Vagina (tissue), 2 donors: ENCODE measurements around the gene FOXS1. TPM values are rescaled to one million over a fixed set of nuclear protein-coding genes. Genes with fewer than 3 reads are reported as not detected.

Experiments used
- DNase-seq, 2 donors: peaks; one replicate each; pipeline ENCODE4 v3.0.0-alpha.2; 2017; ENCODE audit errors: extremely low spot score in 2 of 2
- H3K27ac ChIP-seq: fragments of 200-600 bp; sonication (generic); one replicate; pipeline ENCODE4 v1.5.1; 2019
- H3K27me3 ChIP-seq: fragments of 200-600 bp; sonication (generic); one replicate; pipeline ENCODE4 v1.5.1; 2019
- H3K36me3 ChIP-seq, 2 donors: fragments of 200-600 bp; sonication (generic); one replicate each; pipeline ENCODE4 v1.5.1; 2017 to 2019
- H3K4me1 ChIP-seq: fragments of 200-600 bp; sonication (generic); one replicate; pipeline ENCODE4 v1.5.1; 2019
- H3K4me3 ChIP-seq, 2 donors: fragments of 200-600 bp; sonication (generic); 1 replicate in 1 of 2; 2 replicates in 1 of 2; pipeline ENCODE4 v1.5.1; 2016 to 2019
- H3K9me3 ChIP-seq: fragments of 200-600 bp; sonication (generic); one replicate; pipeline ENCODE4 v1.5.1; 2019
- CTCF ChIP-seq, 3 experiments: fragments of 450-650 bp in 2 of 3; fragments of 200-600 bp in 1 of 3; sonication (generic) in 1 of 3; IDR thresholded peaks; one replicate each; pipeline ENCODE4 v1.5.1; 2017 to 2019; ENCODE audit warnings: antibody characterized with exemption in 3 of 3, mild to moderate bottlenecking in 2 of 3, moderate library complexity in 2 of 3
- POLR2A ChIP-seq, 2 donors: fragments of 450-650 bp; IDR thresholded peaks; one replicate each; pipeline ENCODE4 v1.6.1; 2017; ENCODE audit warnings: antibody characterized with exemption in 2 of 2, mild to moderate bottlenecking in 2 of 2, moderate library complexity in 2 of 2
- POLR2AphosphoS5 ChIP-seq, 2 donors: sonication (generic); formaldehyde crosslinking; IDR thresholded peaks; one replicate each; pipeline ENCODE4 v1.9.0; 2017; ENCODE audit warnings: antibody characterized with exemption in 2 of 2, mild to moderate bottlenecking in 2 of 2, low read depth in 1 of 2; ENCODE audit not compliant: insufficient read depth in 1 of 2
- intact Hi-C: fragments of 100-400 bp; cut with DNase I; formaldehyde crosslinking; loops from one replicate; pipeline ENCODE4 v1.15.1; 2023
- total RNA-seq: library from RNA; depleted of rRNA; stranded (reverse); fragments of >200 nt; gene quantifications from one replicate; pipeline ENCODE4 v1.2.3, GENCODE V29; 2016

Gene FOXS1
- not detected for total RNA-seq

- TF ChIP-seq POLR2A (IDR thresholded peaks at IDR 0.05), result no peak
- peak in 1 of 2 donors; percentile 56 for TF ChIP-seq POLR2AphosphoS5 (IDR thresholded peaks at IDR 0.05; ENCODE audit: insufficient read depth in 1 of 2, low read depth in 1 of 2)
- TF ChIP-seq CTCF (IDR thresholded peaks at IDR 0.05), result no peak
- Histone ChIP-seq H3K36me3 (no peaks in the 10 kb centered on the region), H3K27ac (peak within 1 kb of the TSS; percentile 66), H3K27me3 (no peaks in the 10 kb centered on the region), H3K4me1 (peaks cover 35% of the 10 kb centered on the region), H3K4me3 (peak within 1 kb of the TSS; percentile 5 to 31), H3K9me3 (no peaks in the 10 kb centered on the region)
- intact Hi-C loops, result no loop called here
- no peak for DNase-seq
Measured at GRCh38 chr20:31845300-31845863, at the start of gene FOXS1. TSS of gene FOXS1 (minus strand) at chr20:31845604. CDS start at chr20:31845542, 62 bp downstream.

GRCh38 chr20:31890646-31891045 is 45.2 kb upstream of the FOXS1 start:
- TF ChIP-seq POLR2A (IDR thresholded peaks at IDR 0.05) (no peak), POLR2AphosphoS5 (IDR thresholded peaks at IDR 0.05; ENCODE audit: insufficient read depth in 1 of 2, low read depth in 1 of 2) (no peak), CTCF (IDR thresholded peaks at IDR 0.05) (no peak)
- H3K27me3 ChIP-seq, result no peaks in the 10 kb centered on the region
- DNase-seq, result no peak

GRCh38 chr20:31883829-31884228 is 38.4 kb upstream of the FOXS1 start:
- H3K36me3 ChIP-seq, result no peaks in the 10 kb centered on the region
- intact Hi-C loops, result no loop called here
- TF ChIP-seq CTCF (IDR thresholded peaks at IDR 0.05) (no peak), POLR2AphosphoS5 (IDR thresholded peaks at IDR 0.05; ENCODE audit: insufficient read depth in 1 of 2, low read depth in 1 of 2) (no peak)

More at GRCh38 chr20:31890646-31891045, 45.2 kb upstream of the FOXS1 start:
- Histone ChIP-seq H3K4me1 (no peaks in the 10 kb centered on the region), H3K27ac (no peak overlapping the region), H3K4me3 (no peak overlapping the region), H3K9me3 (no peaks in the 10 kb centered on the region), H3K36me3 (no peaks in the 10 kb centered on the region)
- intact Hi-C loops, result no loop called here

GRCh38 chr20:31881945-31882344 is 36.5 kb upstream of the FOXS1 start:
- Histone ChIP-seq H3K27ac (no peak overlapping the region), H3K9me3 (no peaks in the 10 kb centered on the region), H3K36me3 (no peaks in the 10 kb centered on the region), H3K27me3 (no peaks in the 10 kb centered on the region), H3K4me3 (no peak overlapping the region), H3K4me1 (no peaks in the 10 kb centered on the region)
- intact Hi-C loops, result no loop called here
- DNase-seq, result no peak
- TF ChIP-seq CTCF (IDR thresholded peaks at IDR 0.05) (no peak), POLR2A (IDR thresholded peaks at IDR 0.05) (no peak), POLR2AphosphoS5 (IDR thresholded peaks at IDR 0.05; ENCODE audit: insufficient read depth in 1 of 2, low read depth in 1 of 2) (no peak)

More at GRCh38 chr20:31883829-31884228, 38.4 kb upstream of the FOXS1 start:
- Histone ChIP-seq H3K9me3 (no peaks in the 10 kb centered on the region), H3K4me3 (no peak overlapping the region), H3K27ac (no peak overlapping the region), H3K4me1 (no peaks in the 10 kb centered on the region), H3K27me3 (no peaks in the 10 kb centered on the region)
- no peak for DNase-seq

- intact Hi-C loops, result no loop called here
- Histone ChIP-seq H3K4me3 (peak overlapping the region; percentile 48 to 63), H3K4me1 (no peaks in the 10 kb centered on the region), H3K27ac (peak overlapping the region; percentile 60), H3K27me3 (no peaks in the 10 kb centered on the region), H3K36me3 (no peaks in the 10 kb centered on the region), H3K9me3 (no peaks in the 10 kb centered on the region)
- peak in 1 of 2 donors; percentile 96 for DNase-seq
- peak in 1 of 2 donors; percentile 80 for TF ChIP-seq POLR2AphosphoS5 (IDR thresholded peaks at IDR 0.05; ENCODE audit: insufficient read depth in 1 of 2, low read depth in 1 of 2)
- TF ChIP-seq POLR2A (IDR thresholded peaks at IDR 0.05), result no peak
- no peak for TF ChIP-seq CTCF (IDR thresholded peaks at IDR 0.05)
Measured at GRCh38 chr20:31879143-31879987, 34.0 kb upstream of the FOXS1 start.
